HG03039 (cell line): ENCODE measurements around the gene TICAM1.
"Not testable (repeated sequence)": the region's sequence is repeated elsewhere in the genome, so short reads cannot be mapped to it uniquely, and the experiment has no call there.

Experiments used
- ATAC-seq: cut with Tn5 transposase; IDR thresholded peaks from one replicate; pipeline ENCODE4 v1.9.1; 2021; ENCODE audit warnings: mild to moderate bottlenecking, moderate library complexity; ENCODE audit not compliant: unreplicated experiment

TICAM1 gene

DNA sequence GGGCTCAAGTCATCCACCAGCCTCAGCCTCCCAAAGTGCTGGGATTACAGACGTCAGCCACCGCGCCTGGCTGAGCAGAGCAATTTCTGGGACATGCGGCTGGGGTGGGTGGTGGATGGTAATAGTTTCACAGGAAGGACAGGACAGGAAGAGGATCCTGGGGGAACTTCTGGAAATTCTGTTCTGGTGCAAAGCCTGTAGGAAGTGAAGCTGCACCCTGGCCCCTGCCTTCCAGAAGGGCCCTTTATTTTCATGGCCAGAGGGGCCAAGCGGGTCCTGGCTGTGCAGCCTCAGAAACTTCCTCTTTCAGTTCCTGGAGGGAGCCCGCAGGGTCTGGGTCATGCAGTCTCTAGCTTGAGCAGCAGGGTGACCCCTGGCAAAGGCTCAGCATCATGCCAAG, 24.3 kb downstream of the TICAM1 start:
- ATAC-seq = no peak

DNA sequence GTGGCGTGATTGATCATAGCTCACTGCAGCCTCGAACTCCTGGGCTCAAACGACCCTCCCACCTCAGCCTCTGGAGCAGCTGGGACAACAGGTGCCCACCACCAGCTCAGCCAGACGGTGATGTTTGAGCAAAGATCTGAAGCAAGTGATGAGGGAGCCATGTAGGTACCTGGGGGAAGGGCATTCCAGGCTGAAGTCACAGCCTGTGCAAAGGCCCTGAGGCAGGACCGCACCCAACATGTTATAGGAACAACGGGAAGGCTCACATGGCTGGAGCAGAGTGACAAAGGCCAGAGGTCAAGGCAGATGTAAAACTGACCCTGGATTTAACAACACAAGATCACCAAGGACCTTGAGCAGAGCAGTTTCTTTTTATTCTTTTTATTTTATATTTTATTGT, 25.1 kb downstream of the TICAM1 start:
- no peak for ATAC-seq

DNA sequence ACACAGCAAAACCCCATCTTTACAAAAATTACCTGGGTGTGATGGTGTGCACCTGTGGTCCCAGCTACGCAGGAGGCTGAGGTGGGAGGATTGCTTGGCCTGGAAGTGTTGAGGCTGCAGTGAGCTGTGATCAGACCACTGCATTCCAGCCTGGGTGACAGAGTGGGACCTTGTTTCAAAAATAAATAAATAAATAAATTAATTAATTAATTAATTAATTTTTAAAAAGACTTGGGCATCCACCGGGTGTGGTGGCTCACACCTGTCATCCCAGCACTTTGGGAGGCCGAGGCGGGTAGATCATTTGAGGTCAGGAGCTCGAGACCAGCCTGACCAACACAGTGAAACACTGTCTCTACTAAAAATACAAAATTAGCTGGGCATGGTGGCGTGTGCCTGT, 26.4 kb downstream of the TICAM1 start:
- not testable (repeated sequence) for ATAC-seq

DNA sequence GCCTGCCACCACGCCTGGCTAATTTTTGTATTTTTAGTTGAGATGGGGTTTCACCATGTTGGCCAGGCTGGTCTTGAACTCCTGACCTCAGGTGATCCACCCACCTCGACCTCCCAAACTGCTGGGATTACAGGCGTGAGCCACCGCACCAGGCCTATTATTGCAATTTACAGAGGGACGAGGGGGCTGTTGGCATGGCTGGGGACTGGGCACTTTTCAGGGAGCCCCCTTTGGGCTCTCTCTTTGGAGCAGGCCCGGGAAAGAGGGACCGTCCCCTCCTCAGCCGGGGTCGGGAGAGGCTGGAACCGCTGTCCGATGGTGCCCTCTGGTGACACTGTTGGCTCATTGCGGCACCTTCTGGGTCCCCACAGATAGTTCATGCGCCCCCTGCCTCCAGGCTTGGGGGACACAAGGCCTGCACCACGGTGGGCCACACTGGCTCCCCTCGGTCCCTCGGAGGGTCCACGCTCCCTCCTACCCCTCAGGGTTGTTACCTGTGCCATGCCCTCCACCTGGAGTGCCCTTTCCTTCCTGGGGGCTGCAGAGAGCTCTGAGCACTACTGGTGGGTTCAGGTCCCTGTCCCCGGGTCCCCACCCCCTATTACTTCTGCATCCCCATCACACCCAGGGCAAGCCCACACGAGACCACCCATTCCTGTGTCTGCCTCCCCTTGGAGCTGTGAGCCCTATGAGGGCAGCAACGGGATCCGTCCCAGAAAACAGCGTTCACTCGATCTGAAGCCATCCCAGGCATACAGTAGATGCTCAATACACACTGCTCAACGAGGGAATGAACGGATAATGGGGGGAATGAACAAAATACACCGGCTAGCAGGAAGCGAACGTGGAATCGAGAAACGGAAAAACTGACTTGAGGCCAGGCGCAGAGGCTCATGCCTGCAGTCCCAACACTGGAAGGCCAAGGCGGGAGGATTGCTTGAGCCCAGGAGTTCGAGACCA, 27.5 kb downstream of the TICAM1 start:
- ATAC-seq = no peak

DNA sequence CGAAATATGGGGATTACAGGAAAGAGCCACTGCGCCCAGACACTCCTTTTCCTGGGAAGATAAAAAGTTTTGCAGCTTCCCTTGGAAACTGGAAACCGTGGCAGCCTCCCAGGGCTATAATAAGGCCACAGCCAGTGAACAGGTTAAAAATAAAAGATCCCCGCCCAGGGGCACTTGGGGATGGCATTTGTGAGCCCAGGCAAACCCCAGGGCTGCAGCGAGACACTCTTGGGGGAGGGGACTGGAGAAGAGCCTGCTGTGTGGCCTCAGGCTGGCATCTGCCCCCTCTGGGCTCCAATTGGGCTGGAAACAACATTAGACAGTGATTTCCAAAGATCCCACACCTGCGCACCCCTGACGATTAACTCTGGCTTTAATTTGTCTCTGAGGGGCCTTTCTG, 28.8 kb downstream of the TICAM1 start:
- no peak for ATAC-seq

DNA sequence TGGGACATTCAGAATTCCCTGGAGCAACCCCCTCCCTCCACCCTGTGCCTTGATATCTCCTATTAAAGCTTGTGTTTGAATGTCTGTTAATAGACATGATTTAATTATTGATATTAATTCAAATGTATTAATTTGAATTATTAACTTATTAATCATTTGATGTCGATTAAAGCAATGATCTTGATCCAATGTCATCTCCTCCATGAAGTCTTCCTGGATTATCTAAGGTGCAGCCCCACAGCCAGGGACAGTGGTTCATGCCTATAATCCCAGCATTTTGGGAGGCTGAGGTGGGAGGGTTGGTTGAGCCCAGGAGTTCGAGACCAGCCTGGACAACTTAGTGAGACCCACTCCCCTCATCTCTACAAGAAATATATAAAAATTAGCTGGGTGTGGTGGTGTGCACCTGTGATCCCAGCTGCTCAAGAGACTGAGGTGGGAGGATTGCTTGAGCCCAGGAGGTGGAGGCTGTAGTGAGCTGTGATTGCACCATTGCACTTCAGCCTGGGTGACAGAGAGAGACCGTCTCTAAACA, 30.4 kb downstream of the TICAM1 start:
- no peak for ATAC-seq

DNA sequence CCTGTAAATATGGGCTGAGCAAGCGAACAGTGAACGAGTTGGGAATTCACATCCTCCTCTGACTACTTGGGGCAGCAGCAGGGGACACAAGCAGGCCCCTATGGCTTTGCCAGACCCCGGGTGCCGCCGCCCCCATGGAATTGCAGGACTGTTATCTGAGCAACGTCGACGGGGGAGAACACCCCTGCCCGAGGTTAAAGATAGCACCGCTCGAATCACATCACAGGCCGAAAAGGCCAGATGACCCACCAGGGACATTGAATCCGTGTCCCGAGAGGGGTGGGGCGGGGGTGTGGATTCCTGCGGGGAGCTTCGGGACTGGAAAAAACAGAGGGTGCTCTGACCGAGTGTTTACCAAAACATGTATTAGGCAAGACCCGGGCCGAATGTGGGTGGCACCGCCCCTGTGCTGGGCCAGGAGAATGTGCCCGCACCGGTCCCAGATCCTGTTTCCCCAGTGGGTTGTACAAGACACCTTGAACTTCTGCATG, 30.9 kb downstream of the TICAM1 start:
- ATAC-seq = no peak

DNA sequence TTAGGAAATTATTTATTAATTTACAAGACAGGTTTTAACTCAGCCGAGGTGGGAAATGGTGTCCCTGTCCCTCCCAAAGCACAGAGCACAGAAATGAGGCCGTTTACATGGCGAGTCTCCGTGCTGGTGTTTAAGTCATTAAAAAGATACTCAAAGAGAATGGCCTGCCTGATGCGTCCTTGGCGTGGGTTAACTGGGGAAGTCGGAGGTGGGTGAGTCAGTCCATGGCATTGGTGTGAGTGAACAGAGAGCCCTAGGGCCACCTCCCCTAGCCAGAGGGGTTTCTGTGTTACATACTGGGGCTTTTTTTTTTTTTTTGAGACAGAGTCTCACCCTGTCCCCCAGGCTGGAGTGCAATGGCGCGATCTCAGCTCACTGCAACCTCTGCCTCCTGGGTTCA, 36.1 kb downstream of the TICAM1 start:
- ATAC-seq = no peak

DNA sequence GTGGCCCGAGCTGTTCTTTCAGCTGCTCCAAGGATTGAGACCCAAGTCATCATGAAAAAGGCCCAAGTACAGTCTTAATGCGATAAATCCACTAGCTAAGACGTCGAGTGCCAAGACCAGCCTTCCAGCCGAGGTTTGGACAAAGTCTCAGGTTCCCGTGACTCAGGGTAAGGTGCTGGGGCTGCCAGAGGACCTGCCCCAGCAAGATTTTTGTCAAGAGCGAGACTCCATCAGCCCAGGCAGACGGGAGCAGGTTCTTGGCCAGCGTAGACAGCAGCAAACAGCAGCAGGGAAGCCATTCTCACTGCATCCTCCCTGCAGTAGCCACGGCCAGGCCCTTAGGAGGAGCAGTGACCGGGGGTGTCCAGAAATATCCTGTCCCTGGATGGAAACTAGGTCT, 36.5 kb downstream of the TICAM1 start:
- ATAC-seq = no peak

DNA sequence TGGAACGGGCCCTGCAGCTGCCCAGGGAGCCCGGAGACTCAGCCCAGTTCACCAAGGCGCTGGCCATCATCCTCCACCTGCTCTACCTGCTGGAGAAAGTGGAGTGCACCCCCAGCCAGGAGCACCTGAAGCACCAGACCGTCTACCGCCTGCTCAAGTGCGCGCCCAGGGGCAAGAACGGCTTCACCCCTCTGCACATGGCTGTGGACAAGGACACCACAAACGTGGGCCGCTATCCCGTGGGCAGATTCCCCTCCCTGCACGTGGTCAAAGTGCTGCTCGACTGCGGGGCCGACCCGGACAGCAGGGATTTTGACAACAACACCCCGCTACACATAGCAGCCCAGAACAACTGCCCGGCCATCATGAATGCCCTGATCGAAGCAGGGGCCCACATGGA, 38.2 kb downstream of the TICAM1 start:
- not testable (repeated sequence) for ATAC-seq

DNA sequence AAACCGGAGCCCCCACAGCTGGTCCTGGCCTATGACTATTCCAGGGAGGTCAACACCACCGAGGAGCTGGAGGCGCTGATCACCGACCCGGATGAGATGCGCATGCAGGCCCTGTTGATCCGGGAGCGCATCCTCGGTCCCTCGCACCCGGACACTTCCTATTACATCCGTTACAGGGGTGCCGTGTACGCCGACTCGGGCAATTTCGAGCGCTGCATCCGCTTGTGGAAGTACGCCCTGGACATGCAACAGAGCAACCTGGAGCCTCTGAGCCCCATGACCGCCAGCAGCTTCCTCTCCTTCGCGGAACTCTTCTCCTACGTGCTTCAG, 38.7 kb downstream of the TICAM1 start:
- not testable (repeated sequence) for ATAC-seq

DNA sequence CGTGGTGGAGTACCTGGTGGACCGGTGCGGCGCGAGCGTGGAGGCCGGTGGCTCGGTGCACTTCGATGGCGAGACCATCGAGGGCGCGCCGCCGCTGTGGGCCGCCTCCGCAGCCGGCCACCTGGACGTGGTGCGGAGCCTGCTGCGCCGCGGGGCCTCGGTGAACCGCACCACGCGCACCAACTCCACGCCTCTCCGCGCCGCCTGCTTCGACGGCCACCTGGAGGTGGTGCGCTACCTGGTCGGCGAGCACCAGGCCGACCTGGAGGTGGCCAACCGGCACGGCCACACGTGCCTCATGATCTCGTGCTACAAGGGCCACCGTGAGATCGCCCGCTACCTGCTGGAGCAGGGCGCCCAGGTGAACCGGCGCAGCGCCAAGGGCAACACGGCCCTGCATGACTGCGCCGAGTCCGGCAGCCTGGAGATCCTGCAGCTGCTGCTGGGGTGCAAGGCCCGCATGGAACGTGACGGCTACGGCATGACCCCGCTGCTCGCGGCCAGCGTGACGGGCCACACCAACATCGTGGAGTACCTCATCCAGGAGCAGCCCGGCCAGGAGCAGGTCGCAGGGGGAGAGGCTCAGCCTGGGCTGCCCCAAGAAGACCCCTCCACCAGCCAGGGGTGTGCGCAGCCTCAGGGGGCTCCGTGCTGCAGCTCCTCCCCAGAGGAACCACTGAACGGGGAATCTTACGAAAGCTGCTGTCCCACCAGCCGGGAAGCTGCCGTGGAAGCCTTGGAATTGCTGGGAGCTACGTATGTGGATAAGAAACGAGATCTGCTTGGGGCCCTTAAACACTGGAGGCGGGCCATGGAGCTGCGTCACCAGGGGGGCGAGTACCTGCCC, 39.3 kb downstream of the TICAM1 start:
- not testable (repeated sequence) for ATAC-seq

DNA sequence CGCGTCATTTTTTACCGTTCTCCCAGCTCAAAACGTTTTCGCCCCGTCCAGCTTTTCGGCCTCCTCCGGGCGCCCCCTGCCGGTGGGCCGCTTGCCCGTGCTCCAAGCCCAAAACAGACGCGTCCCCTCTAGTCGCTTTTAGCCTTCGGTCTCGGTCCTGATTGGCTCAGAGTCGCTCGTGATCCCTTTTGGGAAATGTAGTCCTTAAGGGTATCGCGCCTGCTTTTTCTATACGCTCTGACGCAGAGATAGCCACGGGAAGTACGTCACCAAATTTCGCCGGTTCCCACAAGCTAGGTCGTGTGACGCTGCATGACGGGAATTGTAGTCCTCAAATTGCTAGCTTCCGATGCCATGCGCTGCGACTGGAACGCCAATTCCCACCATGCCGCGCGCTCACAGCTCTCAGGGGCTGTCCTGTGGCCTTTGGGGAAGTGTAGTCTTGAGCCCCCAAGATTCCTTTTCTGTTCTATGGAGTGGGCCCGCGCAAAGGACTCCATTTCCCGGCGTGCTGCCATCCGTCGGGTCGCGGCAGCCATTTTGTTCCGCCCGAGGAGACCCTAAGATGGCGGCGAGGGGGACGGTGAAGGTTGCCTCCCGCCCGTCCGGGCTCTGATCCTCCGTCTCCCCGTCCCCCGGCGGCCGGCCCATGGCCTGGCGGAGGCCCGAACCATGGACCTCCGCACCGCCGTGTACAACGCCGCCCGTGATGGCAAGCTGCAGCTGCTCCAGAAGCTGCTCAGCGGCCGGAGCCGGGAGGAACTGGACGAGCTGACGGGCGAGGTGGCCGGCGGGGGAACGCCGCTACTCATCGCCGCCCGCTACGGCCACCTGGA, 40.1 kb downstream of the TICAM1 start, which contains the start of gene FEM1A:
Gene FEM1A, plus strand, starts transcription at position 552 of the 836 bp plus-strand sequence. Its CDS starts 121 bp downstream, at position 673.
- ATAC-seq = peak; percentile 91

DNA sequence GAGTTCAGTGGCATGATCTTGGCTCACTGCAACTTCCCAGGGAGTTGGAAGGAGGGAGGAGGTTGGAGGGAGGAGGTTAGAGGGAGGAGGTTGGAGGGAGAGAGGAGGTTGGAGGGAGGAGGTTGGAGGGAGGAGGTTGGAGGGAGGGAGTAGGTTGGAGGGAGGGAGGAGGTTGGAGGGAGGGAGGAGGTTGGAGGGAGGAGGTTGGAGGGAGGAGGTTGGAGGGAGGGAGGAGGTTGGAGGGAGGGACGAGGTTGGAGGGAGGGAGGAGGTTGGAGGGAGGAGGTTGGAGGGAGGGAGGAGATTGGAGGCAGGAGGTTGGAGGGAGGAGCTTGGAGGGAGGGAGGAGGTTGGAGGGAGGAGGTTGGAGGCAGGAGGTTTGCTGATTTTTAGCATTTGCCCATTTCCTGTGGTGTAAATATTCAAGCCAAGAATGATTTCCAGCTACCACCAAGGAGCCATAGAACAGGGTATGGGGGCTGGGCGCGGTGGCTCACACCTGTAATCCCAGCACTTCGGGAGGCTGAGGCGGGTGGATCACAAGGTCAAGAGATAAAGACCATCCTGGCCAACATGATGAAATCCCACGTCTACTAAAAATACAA, 45.0 kb downstream of the TICAM1 start:
- not testable (repeated sequence) for ATAC-seq

DNA sequence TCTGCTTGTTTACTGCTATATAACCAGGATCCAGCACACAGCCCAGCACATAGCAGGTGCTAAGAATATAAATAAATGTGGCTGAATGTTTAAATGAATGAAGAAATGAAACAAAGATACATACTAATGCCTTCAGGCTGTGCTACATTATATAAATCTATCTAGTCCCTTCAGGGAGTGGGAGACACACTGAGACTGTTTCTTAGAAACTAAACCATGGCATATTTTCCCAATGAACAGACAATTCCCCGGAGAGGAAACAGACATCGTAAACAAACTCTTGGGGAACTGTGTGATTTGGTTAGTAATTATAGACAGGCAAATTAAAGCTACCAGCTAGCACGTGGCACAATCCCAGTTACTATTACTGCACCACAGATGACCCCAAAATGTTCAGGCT, 49.7 kb downstream of the TICAM1 start:
- ATAC-seq = no peak

DNA sequence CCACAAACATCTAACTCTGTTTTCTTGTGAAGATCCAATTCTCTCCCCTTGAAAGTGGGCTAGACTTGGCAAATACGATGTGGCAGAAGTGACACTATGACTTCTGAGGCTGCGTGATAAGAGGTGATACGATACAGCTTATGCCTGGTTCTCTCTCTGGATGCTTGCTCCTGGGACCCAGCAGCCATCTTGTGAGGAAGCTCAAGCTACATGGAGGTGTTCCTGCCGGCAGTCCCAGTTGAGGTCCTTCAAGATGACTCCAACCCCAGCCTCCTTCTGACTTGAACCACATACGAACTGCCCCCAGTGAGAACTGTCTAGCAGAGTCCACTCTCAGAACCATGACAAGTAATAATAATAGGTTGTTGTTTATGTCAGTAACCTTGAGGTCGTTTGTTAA, 50.7 kb downstream of the TICAM1 start:
- no peak for ATAC-seq

DNA sequence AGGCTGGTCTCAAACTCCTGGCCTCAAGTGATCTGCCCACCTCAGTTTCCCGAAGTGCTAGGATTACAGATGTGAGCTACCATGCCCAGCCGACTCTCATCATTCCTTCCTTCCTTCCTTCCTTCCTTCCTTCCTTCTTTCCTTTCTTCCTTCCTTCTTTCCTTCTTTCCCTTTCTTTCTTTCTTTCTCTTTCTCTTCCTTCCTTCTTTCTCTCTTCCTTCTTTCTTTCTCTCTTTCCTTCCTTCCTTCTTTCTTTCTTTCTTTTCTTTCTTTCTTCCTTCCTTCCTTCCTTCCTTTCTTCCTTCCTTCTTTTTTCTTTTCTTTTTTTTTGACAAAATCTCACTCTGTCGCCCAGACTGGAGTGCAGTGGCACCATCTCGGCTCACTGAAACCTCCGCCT, 53.4 kb downstream of the TICAM1 start:
- ATAC-seq = not testable (repeated sequence)

DNA sequence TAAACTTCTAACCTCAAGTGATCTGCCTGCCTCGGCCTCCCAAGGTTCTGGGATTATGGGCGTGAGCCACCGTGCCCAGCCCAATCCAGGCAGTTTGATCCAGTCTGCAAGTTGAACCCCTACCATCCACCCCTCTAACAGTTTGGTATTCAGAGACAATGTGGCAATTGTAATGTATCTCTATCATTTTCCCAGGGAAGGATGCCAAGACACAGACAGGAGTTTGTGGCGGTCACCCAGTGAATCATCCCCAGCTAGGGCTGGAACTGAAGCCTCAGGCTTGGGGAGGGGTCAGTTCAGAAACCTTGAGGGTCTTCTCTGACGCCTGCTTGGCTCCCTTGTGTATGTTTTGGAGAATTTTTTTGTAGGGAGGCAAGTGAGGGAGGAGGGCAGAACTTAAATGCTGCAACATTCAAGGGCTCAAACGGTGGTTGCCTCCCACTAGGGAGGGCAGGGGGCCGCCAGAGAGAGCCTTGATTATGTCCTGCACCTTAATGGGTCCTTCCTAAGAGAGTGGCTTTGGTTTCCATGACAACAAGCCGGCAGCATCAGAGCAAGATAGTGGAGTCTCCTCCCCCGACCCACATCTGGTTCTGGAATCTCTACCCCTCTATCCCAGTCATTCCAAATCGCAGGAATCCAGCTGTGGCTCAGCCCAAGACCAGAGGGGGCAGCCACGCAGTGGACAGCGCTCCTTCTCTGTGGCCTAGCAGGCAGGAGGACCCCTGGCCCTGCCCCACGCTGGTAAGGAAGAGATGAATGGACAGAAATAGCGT, 54.9 kb downstream of the TICAM1 start:
- no peak for ATAC-seq

DNA sequence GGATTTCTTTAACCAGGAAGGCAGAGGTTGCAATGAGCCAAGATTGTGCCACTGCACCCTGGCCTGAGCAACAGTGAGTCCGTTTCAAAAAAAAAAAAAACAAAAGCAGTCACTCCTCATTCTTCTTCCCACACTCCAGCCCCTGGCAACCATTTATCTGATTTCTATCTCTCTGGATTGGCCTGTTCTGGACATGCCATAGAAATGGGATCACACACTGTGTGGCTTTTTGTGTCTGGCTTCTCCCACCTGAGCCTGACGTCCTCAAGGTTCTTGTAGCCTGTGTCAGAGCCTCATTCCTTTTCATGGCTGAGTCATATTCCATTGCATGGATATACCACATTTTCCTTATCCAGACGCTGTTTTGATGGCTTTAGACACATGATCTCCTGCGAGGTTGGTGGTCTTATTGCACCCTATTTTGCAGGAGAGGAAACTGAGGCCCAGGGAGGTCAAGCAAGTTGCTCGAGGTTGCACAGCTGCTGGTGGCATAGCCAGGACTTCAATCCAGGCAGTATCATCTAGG, 55.8 kb downstream of the TICAM1 start:
- no peak for ATAC-seq
